Effector memory CD8-positive, alpha-beta T cell (primary cell): ENCODE results near the gene TRA2B.
A peak's percentile ranks its signal among the peaks of the same experiment; 100 is the strongest.

Source experiments
- ATAC-seq: fragments of 150-1000 bp; cut with Tn5 transposase; replicated peaks from 2 replicates; pipeline ENCODE4 v1.10.0; 2021; ENCODE audit warnings: mild to moderate bottlenecking, moderate library complexity
- DNase-seq, 3 experiments: peaks; one replicate each; pipeline ENCODE4 v3.0.0; 2021
- H3K27ac Mint-ChIP-seq, 2 donors: one replicate each; pipeline ENCODE4 v1.8.0; 2022; ENCODE audit warnings: mild to moderate bottlenecking in 2 of 2, mixed read lengths in 2 of 2, moderate library complexity in 2 of 2
- H3K27me3 Mint-ChIP-seq, 2 donors: one replicate each; pipeline ENCODE4 v1.8.0; 2022; ENCODE audit warnings: mixed read lengths in 2 of 2
- H3K36me3 Mint-ChIP-seq: one replicate; pipeline ENCODE4 v1.8.0; 2022; ENCODE audit warnings: mild to moderate bottlenecking, moderate library complexity, mixed read lengths; ENCODE audit not compliant: insufficient read depth
- H3K4me1 Mint-ChIP-seq, 2 donors: one replicate each; pipeline ENCODE4 v1.8.0; 2022; ENCODE audit warnings: low read depth in 2 of 2, mixed read lengths in 2 of 2
- H3K4me3 Mint-ChIP-seq, 2 donors: one replicate each; pipeline ENCODE4 v1.8.0; 2022; ENCODE audit warnings: mild to moderate bottlenecking in 2 of 2, mixed read lengths in 2 of 2, moderate library complexity in 2 of 2
- H3K9me3 Mint-ChIP-seq, 2 donors: one replicate each; pipeline ENCODE4 v1.8.0; 2022; ENCODE audit warnings: mixed read lengths in 2 of 2
- total RNA-seq, 9 experiments: gene quantifications; one replicate each; lab custom pipeline; 2026; lab: John Stamatoyannopoulos, UW

The TRA2B gene
- total RNA-seq, result 353 to 1,181 (median 530) reads per million in 9 experiments

DNA sequence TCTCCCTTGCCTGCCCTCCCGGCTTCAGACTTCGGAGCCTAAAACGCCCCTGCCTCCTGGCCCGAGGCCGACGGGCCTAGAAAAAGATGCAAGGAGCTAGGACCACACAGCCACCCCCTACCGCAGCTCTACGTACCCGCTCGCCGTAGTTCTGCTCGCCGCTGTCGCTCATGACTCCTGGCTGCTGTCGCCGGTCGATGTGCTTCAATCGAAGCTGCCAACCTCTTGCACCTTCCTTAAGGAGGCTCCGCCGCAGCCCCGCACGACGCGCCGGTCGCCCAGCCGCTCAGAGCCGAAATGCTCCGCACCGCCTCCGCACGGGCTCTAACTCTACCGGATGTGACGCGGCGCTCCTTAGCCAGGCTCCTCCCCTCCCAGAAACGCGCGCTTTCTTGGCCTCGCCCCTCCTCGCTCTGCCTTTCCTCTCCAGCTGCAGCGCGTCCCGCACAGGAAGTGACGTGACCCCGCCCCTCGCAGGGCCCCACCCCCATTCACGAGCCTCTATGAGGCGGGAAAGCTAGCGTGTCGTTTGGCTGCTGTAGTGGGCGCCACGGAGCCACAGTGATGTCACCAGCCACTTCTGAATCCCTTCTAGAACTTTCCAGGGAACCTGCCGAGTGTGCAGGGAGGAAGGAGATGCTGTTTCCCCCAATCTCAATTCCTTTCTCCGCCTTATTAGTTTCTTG, at the start of gene TRA2B:
TSS of gene TRA2B (minus strand) at position 326 of the 686 bp plus-strand sequence. CDS start at position 172, 154 bp downstream.
- Mint-ChIP-seq H3K27ac (peak within 1 kb of the TSS; percentile 97 to 100), H3K36me3 (peaks cover 50% of the 10 kb centered on the region), H3K9me3 (no peaks in the 10 kb centered on the region), H3K4me1 (peaks cover 23 to 36% of the 10 kb centered on the region in 2 donors), H3K4me3 (peak within 1 kb of the TSS; percentile 97 to 100), H3K27me3 (no peaks in the 10 kb centered on the region)
- peak; percentile 98 for DNase-seq
- ATAC-seq, result peak; percentile 90

DNA sequence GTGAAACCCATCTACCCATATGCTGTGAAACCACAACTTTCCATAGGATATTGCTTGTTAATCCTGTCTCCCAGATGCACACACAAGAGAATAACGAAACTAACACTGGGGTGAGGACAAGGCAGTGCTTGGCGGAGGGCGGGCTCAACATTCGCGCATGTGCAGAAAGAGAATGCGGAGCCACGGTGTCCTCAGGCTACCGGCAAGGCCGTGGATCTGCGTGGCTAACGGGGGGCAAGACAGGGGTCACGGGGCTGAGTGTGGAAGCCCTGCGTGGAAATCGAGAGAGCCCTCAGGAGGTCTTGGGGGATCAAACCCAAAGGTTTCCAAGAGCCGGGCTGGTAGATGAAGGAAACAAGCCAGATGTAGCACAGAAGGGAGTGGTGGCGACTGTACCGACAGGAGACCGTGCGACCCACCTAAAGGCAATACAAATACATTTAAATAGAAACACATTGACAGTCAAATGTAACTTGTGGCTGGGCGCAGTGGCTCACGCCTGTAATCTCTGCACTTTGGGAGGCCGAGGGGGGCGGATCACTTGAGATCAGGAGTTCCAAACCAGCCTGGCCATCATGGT, 48.5 kb upstream of the TRA2B start:
- Mint-ChIP-seq H3K27ac (no peak overlapping the region), H3K4me1 (peaks cover 4% of the 10 kb centered on the region in 2 donors), H3K36me3 (peaks cover 3% of the 10 kb centered on the region), H3K27me3 (peaks cover 6 to 12% of the 10 kb centered on the region in 2 donors), H3K9me3 (no peaks in the 10 kb centered on the region), H3K4me3 (no peak overlapping the region)
- peak in 1 of 3 experiments; percentile 5 for DNase-seq
- ATAC-seq, result no peak

DNA sequence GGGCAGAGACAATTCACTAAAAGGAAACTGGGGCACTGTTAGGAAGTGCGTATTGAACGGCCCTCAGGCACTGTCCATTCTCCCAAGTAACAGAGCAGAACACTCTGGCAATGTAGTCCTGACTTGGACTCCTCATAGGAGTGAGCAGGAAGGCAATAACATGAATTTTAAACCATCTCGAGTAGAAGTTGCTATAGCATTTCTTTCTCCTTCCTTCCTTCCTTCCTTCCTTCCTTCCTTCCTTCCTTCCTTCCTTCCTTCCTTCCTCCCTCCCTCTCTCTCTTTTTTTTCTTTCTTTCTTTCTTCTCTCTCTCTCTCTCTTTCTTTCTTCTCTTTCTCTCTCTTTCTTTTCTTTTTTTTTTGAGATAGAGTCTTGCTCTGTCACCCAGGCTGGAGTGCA, 46.4 kb upstream of the TRA2B start:
- Mint-ChIP-seq H3K4me1 (peaks cover 4% of the 10 kb centered on the region in 2 donors), H3K27ac (no peak overlapping the region)
- no peak for DNase-seq

DNA sequence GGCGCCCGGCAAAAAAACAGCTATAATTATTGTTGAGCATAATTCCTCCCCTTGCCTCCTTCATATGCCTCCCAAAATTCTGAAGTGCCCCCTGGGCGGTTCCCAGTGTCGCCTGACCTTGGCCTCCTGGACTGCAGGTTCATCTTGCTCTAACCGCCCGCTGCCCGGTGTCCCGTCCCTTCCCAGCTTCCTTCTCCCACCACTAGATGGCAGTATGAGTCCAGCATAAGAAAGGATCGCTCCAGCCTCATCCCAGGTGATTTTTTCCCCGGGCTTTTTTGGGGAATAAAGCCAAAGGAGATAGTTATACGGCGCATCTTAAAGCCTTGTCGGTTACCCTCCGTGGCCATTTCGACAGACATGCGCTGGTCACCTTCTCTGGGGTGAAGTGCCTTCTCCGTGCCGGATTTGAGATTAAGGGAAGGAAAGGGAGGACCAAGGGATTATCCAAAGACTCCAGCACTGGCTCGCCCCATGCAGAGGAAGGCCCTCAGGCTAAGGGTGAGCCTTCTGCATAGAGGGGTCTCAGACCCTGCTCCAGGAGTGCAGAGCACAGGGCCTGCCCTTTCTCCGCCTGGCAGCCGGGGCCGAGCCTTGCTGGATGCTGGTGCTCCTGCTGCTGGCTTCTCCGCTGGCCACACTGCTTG, 45.8 kb upstream of the TRA2B start:
- ATAC-seq, result peak; percentile 71
- no peaks in the 10 kb centered on the region for H3K36me3 Mint-ChIP-seq
- DNase-seq, result peak; percentile 48 to 56 (median 53)
- no peak overlapping the region for H3K4me3 Mint-ChIP-seq
- H3K4me1 Mint-ChIP-seq, result peaks cover 4% of the 10 kb centered on the region in 2 donors
- H3K27me3 Mint-ChIP-seq, result peaks cover 6 to 12% of the 10 kb centered on the region in 2 donors
- no peak overlapping the region for H3K27ac Mint-ChIP-seq
- no peaks in the 10 kb centered on the region for H3K9me3 Mint-ChIP-seq

More for the DNA sequence above, 46.4 kb upstream of the TRA2B start:
- ATAC-seq, result no peak
- Mint-ChIP-seq H3K27me3 (peaks cover 6 to 12% of the 10 kb centered on the region in 2 donors), H3K36me3 (no peaks in the 10 kb centered on the region), H3K9me3 (no peaks in the 10 kb centered on the region), H3K4me3 (no peak overlapping the region)

DNA sequence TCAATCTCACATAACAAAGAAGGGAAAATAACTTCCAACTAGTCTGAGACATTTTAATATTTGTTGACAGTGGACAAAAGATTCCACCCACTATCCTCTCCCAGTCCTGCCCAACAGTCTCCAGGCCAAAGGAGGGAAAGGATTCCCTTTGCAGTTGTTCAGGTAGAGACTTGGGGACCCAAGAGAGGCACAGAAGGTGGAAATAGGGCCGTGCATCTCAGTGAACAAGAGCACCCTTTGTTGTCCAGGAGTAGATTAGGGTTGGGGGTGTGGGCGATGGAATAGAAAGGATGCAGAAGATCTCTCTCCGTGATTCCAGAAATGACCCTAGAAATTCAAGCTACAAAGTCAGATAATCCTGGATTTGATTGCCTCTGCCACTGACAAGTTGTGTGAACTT, 44.8 kb upstream of the TRA2B start:
- ATAC-seq (no peak), DNase-seq (no peak)
- Mint-ChIP-seq H3K9me3 (no peaks in the 10 kb centered on the region), H3K4me1 (peaks cover 4 to 5% of the 10 kb centered on the region in 2 donors), H3K27ac (no peak overlapping the region), H3K36me3 (no peaks in the 10 kb centered on the region), H3K4me3 (no peak overlapping the region), H3K27me3 (peaks cover 6 to 12% of the 10 kb centered on the region in 2 donors)

DNA sequence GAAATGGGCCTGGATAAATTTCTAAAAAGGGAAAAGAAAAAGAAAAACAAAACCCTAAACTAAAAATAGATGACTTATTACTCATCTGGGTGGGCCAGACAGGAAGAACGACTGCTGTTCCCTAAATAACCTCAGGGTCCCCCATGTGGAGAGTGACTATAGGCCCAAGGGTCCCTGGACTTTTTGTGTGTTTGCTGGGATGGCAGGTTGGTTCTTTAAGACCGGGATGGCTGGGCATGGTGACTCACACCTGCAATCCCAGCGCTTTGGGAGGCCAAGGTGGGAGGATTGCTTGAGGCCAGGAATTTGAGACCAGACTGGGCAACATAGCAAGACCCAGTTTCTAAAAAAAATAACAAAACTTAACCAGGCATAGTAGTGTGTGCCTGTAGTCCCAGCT, 43.8 kb upstream of the TRA2B start:
- Mint-ChIP-seq H3K27me3 (peaks cover 6 to 12% of the 10 kb centered on the region in 2 donors), H3K9me3 (no peaks in the 10 kb centered on the region), H3K27ac (no peak overlapping the region), H3K4me3 (no peak overlapping the region), H3K4me1 (peaks cover 6 to 11% of the 10 kb centered on the region in 2 donors), H3K36me3 (no peaks in the 10 kb centered on the region)
- no peak for DNase-seq
- no peak for ATAC-seq

DNA sequence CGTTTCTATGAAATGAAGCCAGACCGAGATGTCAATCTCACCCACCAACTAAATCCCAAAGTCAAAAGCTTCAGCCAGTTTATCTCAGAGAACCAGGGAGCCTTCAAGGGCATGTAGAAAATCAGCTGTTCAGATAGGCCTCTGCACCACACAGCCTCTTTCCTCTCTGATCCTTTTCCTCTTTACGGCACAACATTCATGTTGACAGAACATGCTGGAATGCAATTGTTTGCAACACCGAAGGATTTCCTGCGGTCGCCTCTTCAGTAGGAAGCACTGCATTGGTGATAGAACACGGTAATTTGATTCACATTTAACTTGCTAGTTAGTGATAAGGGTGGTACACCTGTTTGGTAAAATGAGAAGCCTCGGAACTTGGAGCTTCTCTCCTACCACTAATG, 41.9 kb upstream of the TRA2B start:
- no peak for DNase-seq
- no peaks in the 10 kb centered on the region for H3K36me3 Mint-ChIP-seq
- no peak for ATAC-seq
- H3K27me3 Mint-ChIP-seq, result peaks cover 6 to 12% of the 10 kb centered on the region in 2 donors
- peaks cover 6 to 11% of the 10 kb centered on the region in 2 donors for H3K4me1 Mint-ChIP-seq
- no peak overlapping the region for H3K4me3 Mint-ChIP-seq
- no peaks in the 10 kb centered on the region for H3K9me3 Mint-ChIP-seq
- no peak overlapping the region for H3K27ac Mint-ChIP-seq

DNA sequence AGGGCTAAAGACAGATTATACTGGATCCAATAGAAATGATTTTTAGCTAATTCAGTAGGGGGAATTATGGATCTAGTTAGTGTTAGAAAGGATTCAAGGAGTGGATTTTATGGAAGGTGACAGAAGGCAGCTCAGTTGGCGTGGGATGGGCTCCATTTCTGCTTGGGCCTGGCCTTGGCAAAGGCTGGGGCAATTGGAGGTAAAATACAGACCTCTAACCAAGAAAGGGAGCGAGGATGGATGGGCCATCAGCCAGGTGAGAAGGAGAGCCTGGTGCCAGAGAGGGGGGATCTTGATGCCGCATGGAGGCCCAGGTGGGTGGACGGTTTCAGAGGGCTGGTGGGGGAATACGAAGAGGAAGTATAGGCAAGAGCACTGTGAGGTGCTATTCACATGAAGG, 40.7 kb upstream of the TRA2B start:
- Mint-ChIP-seq H3K9me3 (no peaks in the 10 kb centered on the region), H3K27me3 (peaks cover 4 to 6% of the 10 kb centered on the region in 2 donors), H3K4me1 (peaks cover 4 to 9% of the 10 kb centered on the region in 2 donors), H3K27ac (no peak overlapping the region), H3K4me3 (no peak overlapping the region), H3K36me3 (no peaks in the 10 kb centered on the region)
- DNase-seq, result no peak
- no peak for ATAC-seq

DNA sequence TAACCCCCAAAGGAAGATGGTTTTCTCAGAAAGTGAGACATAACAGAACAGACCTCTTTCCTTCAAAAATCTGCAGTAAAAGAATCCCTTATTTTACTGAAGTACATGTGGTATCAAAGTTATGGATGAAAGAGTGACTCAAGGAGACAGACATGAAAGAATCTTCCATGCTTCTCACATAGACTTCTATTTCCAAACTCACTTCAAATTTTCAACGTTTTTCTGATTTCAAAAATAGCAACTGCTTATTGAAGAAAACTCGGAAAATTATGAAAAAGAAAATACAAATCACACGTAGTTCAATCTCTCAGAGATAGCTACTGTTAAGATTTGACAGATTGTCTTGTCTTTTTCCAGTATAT, 39.8 kb upstream of the TRA2B start:
- no peak for ATAC-seq
- H3K27ac Mint-ChIP-seq, result no peak overlapping the region
- peaks cover 3% of the 10 kb centered on the region for H3K36me3 Mint-ChIP-seq
- DNase-seq, result no peak
- H3K9me3 Mint-ChIP-seq, result no peaks in the 10 kb centered on the region
- H3K4me3 Mint-ChIP-seq, result no peak overlapping the region
- peaks cover 3 to 6% of the 10 kb centered on the region in 2 donors for H3K4me1 Mint-ChIP-seq
- H3K27me3 Mint-ChIP-seq, result no peaks in the 10 kb centered on the region

DNA sequence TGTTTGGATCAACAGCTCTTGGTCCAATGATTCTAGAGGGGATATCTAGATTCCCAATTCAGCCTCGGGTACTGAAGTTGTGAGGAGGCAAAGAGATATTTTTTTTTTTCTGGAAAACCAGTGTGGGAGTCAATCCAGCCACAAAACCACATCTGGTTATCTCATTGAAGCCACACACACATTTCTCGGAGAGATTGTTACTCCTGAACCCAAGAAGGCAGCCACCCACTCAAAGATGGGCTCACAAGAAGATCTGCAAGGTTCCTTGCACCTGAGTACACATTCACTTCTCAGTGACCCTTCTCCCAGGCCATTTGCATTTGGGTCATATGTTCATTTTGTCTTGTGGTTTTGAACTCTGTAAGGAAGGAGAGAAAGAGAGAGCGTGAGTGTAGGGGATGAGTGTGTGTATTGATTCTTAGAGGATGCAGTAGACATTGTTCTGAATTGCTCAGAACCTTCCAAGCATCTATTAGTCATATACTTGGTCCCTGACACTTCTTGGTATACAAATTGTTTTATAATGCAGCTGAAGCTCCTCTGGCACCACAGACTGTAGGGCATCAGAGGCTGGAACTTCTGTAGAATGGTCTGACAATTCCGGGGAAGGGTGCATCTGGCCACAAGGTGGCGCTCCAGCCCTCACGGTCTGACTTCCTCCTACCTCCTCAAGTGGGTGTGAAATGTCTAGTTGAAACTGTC, 39.3 kb upstream of the TRA2B start:
- peak; percentile 78 to 79 (median 79) for DNase-seq
- Mint-ChIP-seq H3K27ac (no peak overlapping the region), H3K36me3 (peaks cover 3% of the 10 kb centered on the region), H3K27me3 (no peaks in the 10 kb centered on the region), H3K9me3 (no peaks in the 10 kb centered on the region), H3K4me1 (peaks cover 3 to 6% of the 10 kb centered on the region in 2 donors), H3K4me3 (no peak overlapping the region)
- peak; percentile 97 for ATAC-seq

DNA sequence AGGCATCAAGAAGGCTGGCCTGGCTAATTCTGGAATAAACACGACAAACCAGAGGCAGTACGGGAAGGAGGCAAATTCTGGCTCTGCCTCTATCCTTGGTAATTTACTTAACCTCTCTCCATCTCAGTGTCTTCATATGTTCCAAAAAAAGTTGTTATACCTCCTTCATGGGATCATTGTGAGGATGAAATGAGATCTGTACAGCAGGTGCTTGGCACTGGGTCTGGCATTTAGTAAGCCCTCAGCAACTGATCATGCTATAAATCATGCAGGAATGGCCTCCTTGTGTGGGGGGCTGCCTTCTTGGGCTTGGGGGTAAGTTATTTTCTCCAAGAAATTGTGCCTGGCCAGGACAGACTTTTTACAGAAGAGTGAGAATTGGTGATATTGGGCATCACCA, 38.3 kb upstream of the TRA2B start:
- Mint-ChIP-seq H3K27me3 (no peaks in the 10 kb centered on the region), H3K9me3 (no peaks in the 10 kb centered on the region), H3K27ac (no peak overlapping the region), H3K4me1 (peaks cover 3 to 6% of the 10 kb centered on the region in 2 donors), H3K4me3 (no peak overlapping the region), H3K36me3 (peaks cover 3% of the 10 kb centered on the region)
- DNase-seq (no peak), ATAC-seq (no peak)

DNA sequence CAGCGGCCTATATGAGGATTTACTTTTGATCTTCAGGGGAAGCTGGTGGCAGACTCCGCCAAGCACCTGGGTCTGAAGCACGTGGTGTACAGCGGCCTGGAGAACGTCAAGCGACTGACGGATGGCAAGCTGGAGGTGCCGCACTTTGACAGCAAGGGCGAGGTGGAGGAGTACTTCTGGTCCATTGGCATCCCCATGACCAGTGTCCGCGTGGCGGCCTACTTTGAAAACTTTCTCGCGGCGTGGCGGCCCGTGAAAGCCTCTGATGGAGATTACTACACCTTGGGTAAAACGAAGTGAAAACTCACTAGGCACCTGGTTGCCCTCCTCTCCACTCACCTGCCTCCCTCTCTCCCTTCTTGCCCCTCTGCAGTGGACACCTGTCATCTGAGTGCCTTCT, 33.8 kb upstream of the TRA2B start:
- DNase-seq, result no peak
- Mint-ChIP-seq H3K27me3 (peaks cover 0 to 4% of the 10 kb centered on the region in 2 donors), H3K36me3 (peaks cover 6% of the 10 kb centered on the region), H3K27ac (no peak overlapping the region), H3K4me3 (no peak overlapping the region), H3K4me1 (no peaks in the 10 kb centered on the region), H3K9me3 (no peaks in the 10 kb centered on the region)
- no peak for ATAC-seq

DNA sequence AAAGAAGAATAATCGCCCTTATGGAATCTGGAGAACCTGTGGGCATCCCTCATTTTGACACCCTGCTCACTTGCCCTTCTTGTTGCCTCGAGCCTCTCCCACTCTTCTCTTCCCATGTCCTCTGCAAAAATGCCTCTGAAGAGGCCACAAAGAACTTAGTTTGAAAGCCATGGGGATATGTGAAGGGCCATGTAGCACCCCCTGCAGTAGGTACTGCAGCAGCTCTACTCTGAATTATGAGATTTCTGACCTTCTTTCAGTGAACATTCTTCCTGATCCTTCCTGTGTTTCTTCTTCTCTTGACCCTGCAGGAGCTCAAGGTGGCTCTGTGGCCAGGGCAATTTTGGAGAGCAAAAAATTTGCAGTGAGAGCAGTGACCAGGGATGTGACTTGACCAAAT, 30.4 kb upstream of the TRA2B start:
- Mint-ChIP-seq H3K27ac (no peak overlapping the region), H3K9me3 (no peaks in the 10 kb centered on the region), H3K4me3 (no peak overlapping the region), H3K27me3 (peaks cover 0 to 5% of the 10 kb centered on the region in 2 donors), H3K4me1 (no peaks in the 10 kb centered on the region), H3K36me3 (peaks cover 4% of the 10 kb centered on the region)
- DNase-seq (no peak), ATAC-seq (no peak)
